Measurements from ENCODE around the gene NFYC.

The NFYC gene

DNA sequence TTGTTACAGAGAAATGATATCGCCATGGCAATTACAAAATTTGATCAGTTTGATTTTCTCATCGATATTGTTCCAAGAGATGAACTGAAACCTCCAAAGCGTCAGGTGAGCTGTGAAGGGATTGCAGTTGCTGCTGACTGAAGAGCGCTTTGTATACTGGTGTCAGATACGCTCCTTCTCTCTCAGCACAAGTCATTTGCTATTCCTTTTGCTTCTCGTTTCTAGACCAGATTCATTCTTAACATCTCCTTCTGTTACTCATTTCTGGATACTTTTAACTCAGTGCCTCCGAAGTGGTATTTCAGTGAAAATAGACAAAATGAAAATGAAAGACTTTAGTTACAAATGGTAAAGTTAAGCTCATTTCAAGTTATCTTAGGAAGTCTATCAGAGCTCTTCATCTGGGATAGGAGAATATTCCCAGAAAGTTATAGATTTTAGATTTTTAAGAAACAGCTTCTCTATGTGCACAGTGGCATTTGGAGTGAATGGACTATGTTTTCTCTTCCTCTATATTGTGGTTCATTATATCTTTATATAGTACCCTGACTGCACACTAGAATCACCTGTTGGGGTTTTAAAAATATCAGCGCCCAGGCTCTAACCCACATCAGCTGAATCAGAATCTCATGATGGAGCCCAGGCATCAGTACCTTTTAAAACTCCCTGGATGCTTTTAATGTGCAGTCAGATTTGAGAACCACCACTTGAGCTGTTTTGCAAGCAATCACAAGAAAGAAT, 61.8 kb downstream of the NFYC start:
- no peak for DNase-seq (ENCODE audit: low read depth in 1 of 2, low spot score in 1 of 2)
- in situ Hi-C loops (cut with HindIII; ENCODE audit: low pct_unique_long_range_greater_than_20kb, low sequenced_read_pairs), result no loop called here
- TF ChIP-seq JUND (IDR thresholded peaks at IDR 0.05; ENCODE audit: low read depth), result no peak

DNA sequence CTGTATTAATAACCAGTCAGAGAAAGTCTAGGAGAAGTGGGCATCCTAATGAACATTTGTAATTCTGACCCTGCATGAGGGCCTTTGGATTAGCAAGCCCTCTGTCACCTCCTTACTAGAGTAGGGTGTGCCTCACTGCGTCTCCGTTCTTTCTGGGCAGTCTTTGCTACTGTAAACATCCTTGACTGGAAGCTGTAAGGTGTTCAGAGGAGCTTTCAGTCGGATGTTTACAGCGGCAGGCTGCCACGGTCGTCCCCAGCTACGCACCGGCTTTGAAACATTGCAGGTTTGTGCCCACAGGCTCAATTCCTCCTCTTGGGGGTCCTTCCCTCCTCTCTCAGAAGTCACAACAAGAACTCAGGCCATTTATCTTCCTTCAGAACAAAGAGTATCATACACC, 62.7 kb downstream of the NFYC start:
- TF ChIP-seq JUND (IDR thresholded peaks at IDR 0.05; ENCODE audit: low read depth), result no peak
- no peak for DNase-seq (ENCODE audit: low read depth in 1 of 2, low spot score in 1 of 2)
- in situ Hi-C loops (cut with HindIII; ENCODE audit: low pct_unique_long_range_greater_than_20kb, low sequenced_read_pairs), result no loop called here

DNA sequence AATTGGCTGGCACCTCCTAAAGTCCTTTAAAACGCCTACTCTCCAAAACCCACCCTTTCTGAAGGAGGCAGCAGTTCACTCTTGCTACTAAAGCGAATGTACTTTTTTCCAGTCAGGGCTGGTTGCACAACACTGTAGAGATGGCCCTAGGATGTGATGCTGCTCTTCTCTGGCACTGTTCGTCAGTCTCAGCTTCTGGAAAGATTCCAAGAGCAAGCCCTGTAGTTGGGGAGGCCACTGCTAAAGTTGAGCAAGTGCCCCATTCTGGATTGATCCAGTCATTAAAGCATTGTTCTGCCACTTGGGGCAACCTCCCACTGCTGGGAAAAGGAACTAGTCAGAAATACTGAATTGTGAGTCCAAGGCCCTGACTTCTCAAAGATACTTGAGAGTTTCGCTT, 63.6 kb downstream of the NFYC start:
- DNase-seq (ENCODE audit: low read depth in 1 of 2, low spot score in 1 of 2), result no peak
- TF ChIP-seq JUND (IDR thresholded peaks at IDR 0.05; ENCODE audit: low read depth), result no peak
- in situ Hi-C loops (cut with HindIII; ENCODE audit: low pct_unique_long_range_greater_than_20kb, low sequenced_read_pairs), result no loop called here

DNA sequence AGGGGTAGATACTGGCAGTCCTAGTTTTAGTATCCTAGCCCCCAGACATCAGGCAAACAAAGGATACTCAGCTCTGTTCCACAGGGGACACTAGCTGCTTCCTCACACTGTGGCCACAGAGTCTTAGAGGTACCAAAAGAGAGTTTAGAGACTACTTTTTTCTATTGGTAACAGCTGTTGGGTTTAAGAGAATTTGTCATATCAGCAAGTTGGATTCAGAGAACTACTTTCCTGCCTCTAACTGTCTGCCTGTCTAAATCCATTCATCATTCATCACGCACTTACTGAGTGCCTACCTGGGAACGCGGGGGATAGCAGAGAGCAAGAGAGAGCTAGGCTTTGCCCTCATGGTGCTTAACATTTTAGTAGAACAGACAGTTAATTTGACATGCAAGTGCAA, 65.0 kb downstream of the NFYC start:
- no peak for TF ChIP-seq JUND (IDR thresholded peaks at IDR 0.05; ENCODE audit: low read depth)
- in situ Hi-C loops (cut with HindIII; ENCODE audit: low pct_unique_long_range_greater_than_20kb, low sequenced_read_pairs), result no loop called here

DNA sequence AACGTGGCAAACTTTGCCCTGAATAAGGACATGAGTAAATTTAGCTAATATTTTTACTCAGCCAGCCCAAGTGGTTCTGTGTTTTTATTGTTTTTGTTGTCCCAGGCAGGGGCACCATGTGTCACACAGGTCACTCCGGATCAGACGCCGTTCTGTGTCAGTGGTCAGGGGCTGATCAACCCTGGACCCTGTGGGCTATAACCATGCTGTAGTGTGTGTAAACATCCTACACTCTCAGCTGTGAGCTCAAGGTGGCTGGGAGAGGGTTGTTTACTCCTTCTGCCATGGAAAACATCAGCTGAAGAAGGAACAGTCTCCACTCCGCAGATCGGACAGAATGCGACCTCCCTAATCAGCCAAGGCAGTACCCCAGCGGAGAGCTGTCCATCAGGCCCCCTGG, 65.6 kb downstream of the NFYC start:
- in situ Hi-C loops (cut with HindIII; ENCODE audit: low pct_unique_long_range_greater_than_20kb, low sequenced_read_pairs), result no loop called here
- no peak for DNase-seq (ENCODE audit: low read depth in 1 of 2, low spot score in 1 of 2)
- no peak for TF ChIP-seq JUND (IDR thresholded peaks at IDR 0.05; ENCODE audit: low read depth)

More for the DNA sequence above, 65.0 kb downstream of the NFYC start:
- DNase-seq (ENCODE audit: low read depth in 1 of 2, low spot score in 1 of 2), result no peak

DNA sequence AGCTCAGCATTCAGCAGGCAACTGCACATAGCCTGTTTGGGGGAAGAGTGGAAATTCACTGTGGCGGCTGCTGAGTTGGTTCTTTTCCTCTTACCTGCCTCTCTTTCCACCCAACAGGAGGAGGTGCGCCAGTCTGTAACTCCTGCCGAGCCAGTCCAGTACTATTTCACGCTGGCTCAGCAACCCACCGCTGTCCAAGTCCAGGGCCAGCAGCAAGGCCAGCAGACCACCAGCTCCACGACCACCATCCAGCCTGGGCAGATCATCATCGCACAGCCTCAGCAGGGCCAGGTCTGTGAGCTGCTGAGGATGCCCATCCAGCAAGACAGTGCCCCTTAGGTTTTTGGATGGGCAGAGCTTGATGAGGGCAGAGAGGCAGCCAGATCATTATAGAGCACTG, 66.5 kb downstream of the NFYC start:
- in situ Hi-C loops (cut with HindIII; ENCODE audit: low pct_unique_long_range_greater_than_20kb, low sequenced_read_pairs), result no loop called here
- TF ChIP-seq JUND (IDR thresholded peaks at IDR 0.05; ENCODE audit: low read depth), result no peak
- DNase-seq (ENCODE audit: low read depth in 1 of 2, low spot score in 1 of 2), result no peak

DNA sequence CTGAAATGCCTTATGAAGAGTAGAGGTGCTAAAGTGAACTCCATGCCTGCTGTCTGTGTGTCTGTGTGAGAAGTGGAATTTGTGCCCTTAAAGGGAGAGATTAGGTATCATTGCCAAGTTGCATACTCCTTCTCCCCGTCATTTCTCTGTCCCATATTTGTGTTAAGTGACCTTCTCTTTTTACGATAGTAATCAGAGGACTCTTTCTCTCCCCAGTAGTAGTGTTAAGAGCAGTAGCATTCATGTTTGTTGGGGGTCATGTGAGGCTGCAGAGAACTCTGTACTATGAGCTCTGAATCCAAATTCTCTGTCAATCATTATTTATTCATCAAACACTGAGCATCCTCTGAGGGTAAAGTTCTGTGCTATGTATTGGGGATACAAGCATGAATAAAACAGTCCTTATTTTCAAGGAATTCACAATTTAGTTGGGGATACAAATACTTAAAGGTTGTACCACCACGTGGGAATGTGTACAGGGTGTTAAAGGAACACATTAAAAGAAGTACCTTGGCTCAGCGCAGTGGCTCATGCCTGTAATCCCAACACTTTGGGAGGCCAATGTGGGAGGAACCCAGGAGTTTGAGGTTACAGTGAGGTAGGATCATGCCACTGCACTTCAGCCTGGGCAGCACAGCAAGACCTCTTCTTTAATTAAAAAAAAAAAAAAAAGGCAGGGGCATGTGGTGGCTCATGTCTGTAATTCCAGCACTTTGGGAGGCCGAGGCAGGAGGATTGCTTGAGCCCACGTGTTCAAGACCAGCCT, 67.3 kb downstream of the NFYC start:
- no peak for DNase-seq (ENCODE audit: low read depth in 1 of 2, low spot score in 1 of 2)
- no peak for TF ChIP-seq JUND (IDR thresholded peaks at IDR 0.05; ENCODE audit: low read depth)
- in situ Hi-C loops (cut with HindIII; ENCODE audit: low pct_unique_long_range_greater_than_20kb, low sequenced_read_pairs), result no loop called here

DNA sequence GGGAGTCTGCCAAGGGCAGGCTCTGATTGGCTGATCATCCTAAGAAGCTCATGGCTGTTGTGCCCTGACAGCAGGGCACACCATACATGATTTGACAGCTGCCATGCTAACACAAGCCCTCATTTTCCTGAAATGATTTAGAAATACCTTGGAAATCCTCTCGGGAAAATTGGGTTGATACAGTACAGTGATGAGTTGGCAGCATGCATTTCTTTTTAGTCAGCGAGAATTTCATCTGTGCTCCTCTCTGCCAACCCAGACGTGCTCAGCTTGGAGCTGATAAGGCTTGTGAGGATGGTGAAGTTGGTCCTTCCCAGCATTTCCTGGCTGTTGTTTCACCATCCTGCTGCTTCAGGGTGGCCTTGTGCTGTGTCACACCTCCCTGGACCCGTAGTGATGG, 69.5 kb downstream of the NFYC start:
- in situ Hi-C loops (cut with HindIII; ENCODE audit: low pct_unique_long_range_greater_than_20kb, low sequenced_read_pairs), result no loop called here

DNA sequence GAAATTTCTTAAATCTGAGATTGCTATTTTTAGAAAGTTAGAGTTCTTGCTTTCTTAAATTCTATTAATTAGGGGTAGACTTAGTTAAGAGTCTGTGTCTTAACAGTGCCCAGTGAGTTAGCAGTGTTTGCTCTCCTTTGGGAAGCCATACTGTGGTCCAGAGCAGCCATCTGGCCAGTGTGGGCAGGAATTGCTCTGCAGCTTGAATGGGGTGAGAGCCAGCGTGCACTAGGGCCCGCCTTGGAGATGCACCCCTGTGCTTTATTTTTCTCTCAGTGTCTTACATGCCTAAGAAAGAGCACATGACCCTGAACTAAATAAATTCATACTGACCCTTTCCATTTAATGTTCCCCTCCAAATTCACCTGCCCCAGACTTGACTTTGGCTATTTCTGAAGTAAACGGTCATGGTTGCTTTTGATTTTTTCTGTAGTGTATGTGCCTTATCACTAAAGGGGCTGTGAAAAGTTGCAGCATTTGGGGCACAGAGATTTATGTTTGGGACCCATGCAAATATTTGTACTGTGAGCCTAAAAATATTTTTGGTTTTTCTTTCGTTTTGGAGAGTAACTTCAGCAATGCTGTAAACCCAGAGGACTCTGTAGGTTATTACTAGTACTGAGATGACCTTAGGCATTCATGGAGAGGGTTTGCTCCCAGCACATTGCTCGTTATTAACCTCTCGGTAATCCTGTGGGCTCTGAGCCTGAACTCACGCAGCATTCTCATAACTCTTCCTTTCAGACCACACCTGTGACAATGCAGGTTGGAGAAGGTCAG, 70.8 kb downstream of the NFYC start:
- in situ Hi-C loops (cut with HindIII; ENCODE audit: low pct_unique_long_range_greater_than_20kb, low sequenced_read_pairs), result no loop called here
- no peak for DNase-seq (ENCODE audit: low read depth in 1 of 2, low spot score in 1 of 2)
- TF ChIP-seq JUND (IDR thresholded peaks at IDR 0.05; ENCODE audit: low read depth), result no peak

More for the DNA sequence above, 69.5 kb downstream of the NFYC start:
- TF ChIP-seq JUND (IDR thresholded peaks at IDR 0.05; ENCODE audit: low read depth), result no peak
- no peak for DNase-seq (ENCODE audit: low read depth in 1 of 2, low spot score in 1 of 2)

DNA sequence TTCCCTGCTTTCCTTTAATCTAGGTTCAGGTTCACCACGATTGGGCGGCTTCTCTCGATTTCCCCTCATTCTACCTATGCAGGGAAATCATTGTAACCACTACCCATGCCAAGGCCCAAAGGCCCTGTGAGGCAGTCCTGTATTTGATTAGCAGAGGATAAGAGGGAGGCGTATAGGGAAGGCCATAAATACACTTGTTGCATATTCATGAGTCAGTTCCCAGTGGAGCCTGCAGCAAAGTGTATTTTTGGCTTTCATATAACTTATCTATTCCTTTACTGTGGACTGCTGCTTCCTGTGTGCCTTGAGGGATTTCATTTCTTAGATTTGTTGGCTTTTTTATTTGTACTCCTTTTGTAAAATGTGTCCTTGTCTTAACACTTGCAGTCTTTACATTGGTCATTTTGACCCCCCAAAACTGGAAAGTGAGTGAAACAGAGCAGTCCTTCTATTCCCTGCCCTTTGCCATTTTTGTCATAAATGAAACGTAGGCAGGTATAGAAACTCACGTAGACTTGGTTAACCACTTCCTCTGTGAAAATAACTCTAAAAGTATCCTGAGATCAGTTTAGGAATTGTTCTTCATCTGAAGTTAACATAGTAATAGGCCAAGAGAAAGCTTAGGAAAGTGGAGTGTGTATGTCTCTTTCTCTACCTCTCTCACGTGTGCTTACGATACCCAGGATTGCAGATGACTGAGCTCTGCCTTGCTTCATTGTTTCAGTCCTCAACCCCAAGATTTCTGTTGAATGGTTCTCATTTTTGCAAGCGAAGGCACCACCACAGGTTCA, 72.4 kb downstream of the NFYC start:
- no peak for TF ChIP-seq JUND (IDR thresholded peaks at IDR 0.05; ENCODE audit: low read depth)
- in situ Hi-C loops (cut with HindIII; ENCODE audit: low pct_unique_long_range_greater_than_20kb, low sequenced_read_pairs), result no loop called here
- DNase-seq (ENCODE audit: low read depth in 1 of 2, low spot score in 1 of 2), result no peak

DNA sequence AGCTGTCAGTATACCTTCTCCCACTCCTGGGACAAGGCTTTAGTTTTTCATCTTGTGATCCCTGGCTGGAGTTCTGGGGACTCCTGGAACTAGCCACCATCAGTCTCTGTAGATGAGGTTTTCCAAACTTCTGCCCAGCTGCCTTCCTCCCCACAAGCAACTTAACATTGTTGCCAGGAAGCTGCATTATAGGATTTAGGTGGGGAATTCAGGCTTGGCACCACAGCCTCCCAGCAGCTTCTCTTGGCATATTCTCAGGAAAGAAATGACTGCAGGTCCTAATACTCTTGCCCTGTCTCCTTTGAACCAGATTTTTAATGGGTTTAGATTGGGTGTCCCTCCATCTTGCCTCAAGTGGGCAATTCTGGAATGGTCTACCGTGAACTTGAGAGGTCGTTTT, 73.5 kb downstream of the NFYC start:
- no peak for DNase-seq (ENCODE audit: low read depth in 1 of 2, low spot score in 1 of 2)
- in situ Hi-C loops (cut with HindIII; ENCODE audit: low pct_unique_long_range_greater_than_20kb, low sequenced_read_pairs), result no loop called here
- no peak for TF ChIP-seq JUND (IDR thresholded peaks at IDR 0.05; ENCODE audit: low read depth)

DNA sequence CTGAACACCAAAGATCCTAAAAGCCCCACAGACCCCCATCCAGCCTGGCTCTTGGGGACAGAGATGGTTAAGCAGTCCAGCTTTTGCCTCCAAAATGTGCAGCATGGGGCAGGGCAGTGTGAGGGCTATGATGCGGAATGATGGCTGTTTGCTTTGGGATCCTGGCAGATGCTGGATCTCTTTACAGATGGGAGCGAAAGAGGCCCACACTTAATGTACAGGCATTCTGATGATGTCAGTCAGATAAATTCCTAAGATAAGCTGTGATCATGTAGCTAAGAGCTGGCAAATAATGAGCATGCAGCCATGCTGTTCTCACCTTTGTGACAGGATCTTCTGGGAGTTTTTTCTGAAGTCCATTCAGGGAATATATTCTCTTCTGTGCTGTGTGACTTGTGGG, 74.5 kb downstream of the NFYC start:
- TF ChIP-seq JUND (IDR thresholded peaks at IDR 0.05; ENCODE audit: low read depth), result no peak
- in situ Hi-C loops (cut with HindIII; ENCODE audit: low pct_unique_long_range_greater_than_20kb, low sequenced_read_pairs), result no loop called here
- no peak for DNase-seq (ENCODE audit: low read depth in 1 of 2, low spot score in 1 of 2)
